HCT116 (cell line): Measurements from ENCODE around the gene LYSMD2. TPM values are rescaled to one million over a fixed set of nuclear protein-coding genes. Genes with fewer than 3 reads are reported as not detected.

Experiments
- ATAC-seq: fragments of 200-7000 bp; cut with Tn5 transposase; 2 replicates; pipeline ENCODE4 v1.9.1; 2020; ENCODE audit warnings: mild to moderate bottlenecking, moderate library complexity
- BruUV-seq: library from RNA; stranded (reverse); fragments of 400-500 nt; replicated peaks from 2 replicates; lab custom pipeline; 2021; lab: Mats Ljungman, UMichigan
- CTCF ChIA-PET: fragments of 300-600 bp; sonication (Branson Sonifier 250); formaldehyde crosslinking; loops from one replicate; lab custom pipeline; 2021; ENCODE audit warnings: antibody characterized with exemption; lab: Charles Lee
- POLR2A ChIA-PET: fragments of 300-600, 350-600 bp; sonication (Branson Sonifier 250); formaldehyde crosslinking; loops from one replicate; lab custom pipeline; 2021; ENCODE audit warnings: antibody characterized with exemption; lab: Charles Lee
- RAD21 ChIA-PET, 2 experiments: fragments of 300-600 bp; sonication (Branson Sonifier 250); formaldehyde crosslinking; loops; one replicate each; lab custom pipeline; 2023; ENCODE audit warnings: low total read pairs in 2 of 2; ENCODE audit not compliant: uncharacterized antibody in 2 of 2, unreplicated experiment in 2 of 2, low non-redundant PET in 1 of 2; lab: Charles Lee
- DNase-seq: peaks from one replicate; pipeline ENCODE4 v3.0.0-alpha.2; 2010; ENCODE audit warnings: low read depth, low spot score
- H2AFZ ChIP-seq: fragments of 200-600 bp; shearing (Covaris generic), sonication (generic); 2 replicates; pipeline ENCODE4 v1.6.1; 2017; ENCODE audit warnings: low read depth, mixed run types, mixed read lengths, antibody characterized with exemption, low read length; ENCODE audit not compliant: poor library complexity, severe bottlenecking
- H3K27ac ChIP-seq: 2 replicates; pipeline ENCODE4 v1.5.1; 2012; ENCODE audit warnings: low read depth, low read length
- H3K27me3 ChIP-seq: fragments of 200-600 bp; sonication (generic); 2 replicates; pipeline ENCODE4 v1.6.1; 2016; ENCODE audit warnings: mixed run types, low read length, mixed read lengths; ENCODE audit not compliant: insufficient read depth
- H3K36me3 ChIP-seq, 2 experiments: fragments of 200-500 bp in 1 of 2; fragments of 200-600 bp in 1 of 2; sonication (Bioruptor generic) in 1 of 2; sonication (generic) in 1 of 2; 2 replicates each; pipeline versions ENCODE4 v1.5.1 to v1.6.1; 2014 to 2016; ENCODE audit warnings: low read length in 2 of 2, inconsistent platforms in 1 of 2, mixed read lengths in 1 of 2, mixed run types in 1 of 2; ENCODE audit not compliant: insufficient read depth in 2 of 2, control insufficient read depth in 1 of 2
- H3K4me1 ChIP-seq, 2 experiments: fragments of 200-600 bp in 1 of 2; sonication (generic) in 1 of 2; 2 replicates each; pipeline versions ENCODE4 v1.5.1 to v1.6.1; 2012 to 2017; ENCODE audit warnings: low read length in 2 of 2, inconsistent platforms in 1 of 2, mild to moderate bottlenecking in 1 of 2, mixed read lengths in 1 of 2, mixed run types in 1 of 2, moderate library complexity in 1 of 2; ENCODE audit not compliant: insufficient read depth in 2 of 2, control insufficient read depth in 1 of 2
- H3K4me2 ChIP-seq: fragments of 200-600 bp; sonication (generic); 2 replicates; pipeline ENCODE4 v1.6.1; 2017; ENCODE audit warnings: mixed run types, low read length, mixed read lengths
- H3K4me3 ChIP-seq, 2 experiments: fragments of 200-600 bp in 1 of 2; sonication (generic) in 1 of 2; replicated peaks in 1 of 2; 2 replicates each; pipeline ENCODE4 v1.5.1; 2011 to 2016; ENCODE audit warnings: low read length in 2 of 2, control low read depth in 1 of 2, low read depth in 1 of 2, mild to moderate bottlenecking in 1 of 2, mixed read lengths in 1 of 2, mixed run types in 1 of 2
- H3K79me2 ChIP-seq: fragments of 200-600 bp; sonication (generic); 2 replicates; pipeline ENCODE4 v1.6.1; 2017; ENCODE audit warnings: mild to moderate bottlenecking, mixed run types, low read length, moderate library complexity, mixed read lengths; ENCODE audit not compliant: insufficient read depth
- H3K9ac ChIP-seq: fragments of 200-600 bp; sonication (generic); 2 replicates; pipeline ENCODE4 v1.6.1; 2016; ENCODE audit warnings: low read length, mixed read lengths
- H3K9me2 ChIP-seq: fragments of 200-600 bp; sonication (generic), shearing (Covaris generic); 2 replicates; pipeline ENCODE4 v1.6.1; 2017; ENCODE audit warnings: mixed run types, mild to moderate bottlenecking, moderate library complexity; ENCODE audit not compliant: insufficient read depth
- H3K9me3 ChIP-seq, 2 experiments: fragments of 200-500 bp in 1 of 2; fragments of 200-600 bp in 1 of 2; sonication (Bioruptor generic) in 1 of 2; sonication (generic) in 1 of 2; 2 replicates each; pipeline ENCODE4 v1.6.1; 2014 to 2017; ENCODE audit warnings: low read length in 2 of 2, mixed read lengths in 2 of 2, inconsistent platforms in 1 of 2, low read depth in 1 of 2, mild to moderate bottlenecking in 1 of 2, mixed run types in 1 of 2, moderate library complexity in 1 of 2; ENCODE audit not compliant: control insufficient read depth in 1 of 2, insufficient read depth in 1 of 2
- H4K20me1 ChIP-seq: fragments of 200-600 bp; sonication (generic), shearing (Covaris generic); 2 replicates; pipeline ENCODE4 v1.6.1; 2017; ENCODE audit warnings: mixed run types, mild to moderate bottlenecking, moderate library complexity; ENCODE audit not compliant: insufficient read depth
- CBX3 ChIP-seq: IDR thresholded peaks from 2 replicates; pipeline ENCODE4 v1.6.1; 2012; ENCODE audit warnings: low read depth
- FOSL1 ChIP-seq: IDR thresholded peaks from 2 replicates; pipeline ENCODE4 v1.6.1; 2012; ENCODE audit warnings: low read depth
- MAX ChIP-seq: IDR thresholded peaks from 2 replicates; pipeline ENCODE4 v1.6.1; 2012
- POLR2AphosphoS5 ChIP-seq: IDR thresholded peaks from 2 replicates; pipeline ENCODE4 v1.6.1; 2011; ENCODE audit warnings: mild to moderate bottlenecking, low read depth, low read length, moderate library complexity
- RAD21 ChIP-seq: IDR thresholded peaks from 2 replicates; pipeline ENCODE4 v1.6.1; 2012; ENCODE audit warnings: low read depth, mild to moderate bottlenecking
- SIN3A ChIP-seq: IDR thresholded peaks from 2 replicates; pipeline ENCODE4 v1.6.1; 2012; ENCODE audit warnings: low read depth
- SRF ChIP-seq: IDR thresholded peaks from 2 replicates; pipeline ENCODE4 v1.6.1; 2012; ENCODE audit warnings: low read depth
- TCF7L2 ChIP-seq: IDR thresholded peaks from 2 replicates; pipeline ENCODE4 v1.7.0; 2011; ENCODE audit warnings: borderline replicate concordance, inconsistent platforms; ENCODE audit not compliant: insufficient read depth, insufficient read length; ENCODE audit errors: extremely low read depth
- YY1 ChIP-seq: IDR thresholded peaks from 2 replicates; pipeline ENCODE4 v1.6.1; 2011; ENCODE audit warnings: low read length, low read depth, moderate library complexity, mild to moderate bottlenecking; ENCODE audit not compliant: insufficient replicate concordance; ENCODE audit errors: extremely low read depth
- intact Hi-C: fragments of 100-400 bp; cut with micrococcal nuclease; formaldehyde crosslinking; loops from 2 replicates; pipeline ENCODE4 v1.10.0; 2022
- total RNA-seq: library from RNA; stranded (reverse); gene quantifications from one replicate; pipeline ENCODE4 v1.2.1, GENCODE V29; 2021; ENCODE audit not compliant: unreplicated experiment
- TF ChIP-seq, protein P1 (sequence below): IDR thresholded peaks from 2 replicates; pipeline ENCODE4 v1.6.1; 2011; ENCODE audit warnings: mild to moderate bottlenecking, low read length, moderate library complexity; ENCODE audit not compliant: insufficient replicate concordance; ENCODE audit errors: extremely low read depth
- TF ChIP-seq, protein P2 (sequence below): IDR thresholded peaks from 2 replicates; pipeline ENCODE4 v1.6.1; 2012; ENCODE audit warnings: low read depth

Gene LYSMD2
- total RNA-seq, 1 experiment from 2014 or later: 10.8 TPM

- Histone ChIP-seq H3K4me3 (no peak overlapping the region), H3K9ac (no peak overlapping the region), H3K27ac (no peak overlapping the region), H3K27me3 (peaks cover 7% of the 10 kb centered on the region; the same call in 1 of the 2 replicates), H3K4me1 (0 out of 4 replicates have a peak, but pooled peaks cover 0 to 3% of the 10 kb centered on the region in 2 experiments), H3K9me3 (no peaks in the 10 kb centered on the region), H3K9me2 (no peaks in the 10 kb centered on the region)
- RAD21 ChIA-PET: no interaction called here
- TF ChIP-seq, protein P1, sequence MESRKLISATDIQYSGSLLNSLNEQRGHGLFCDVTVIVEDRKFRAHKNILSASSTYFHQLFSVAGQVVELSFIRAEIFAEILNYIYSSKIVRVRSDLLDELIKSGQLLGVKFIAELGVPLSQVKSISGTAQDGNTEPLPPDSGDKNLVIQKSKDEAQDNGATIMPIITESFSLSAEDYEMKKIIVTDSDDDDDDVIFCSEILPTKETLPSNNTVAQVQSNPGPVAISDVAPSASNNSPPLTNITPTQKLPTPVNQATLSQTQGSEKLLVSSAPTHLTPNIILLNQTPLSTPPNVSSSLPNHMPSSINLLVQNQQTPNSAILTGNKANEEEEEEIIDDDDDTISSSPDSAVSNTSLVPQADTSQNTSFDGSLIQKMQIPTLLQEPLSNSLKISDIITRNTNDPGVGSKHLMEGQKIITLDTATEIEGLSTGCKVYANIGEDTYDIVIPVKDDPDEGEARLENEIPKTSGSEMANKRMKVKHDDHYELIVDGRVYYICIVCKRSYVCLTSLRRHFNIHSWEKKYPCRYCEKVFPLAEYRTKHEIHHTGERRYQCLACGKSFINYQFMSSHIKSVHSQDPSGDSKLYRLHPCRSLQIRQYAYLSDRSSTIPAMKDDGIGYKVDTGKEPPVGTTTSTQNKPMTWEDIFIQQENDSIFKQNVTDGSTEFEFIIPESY: no peak
- TF ChIP-seq MAX (no peak), SIN3A (no peak), SRF (no peak), CBX3 (no peak), POLR2AphosphoS5 (no peak), FOSL1 (no peak), RAD21 (no peak), TCF7L2 (no peak), YY1 (no peak)
- TF ChIP-seq, protein P2, sequence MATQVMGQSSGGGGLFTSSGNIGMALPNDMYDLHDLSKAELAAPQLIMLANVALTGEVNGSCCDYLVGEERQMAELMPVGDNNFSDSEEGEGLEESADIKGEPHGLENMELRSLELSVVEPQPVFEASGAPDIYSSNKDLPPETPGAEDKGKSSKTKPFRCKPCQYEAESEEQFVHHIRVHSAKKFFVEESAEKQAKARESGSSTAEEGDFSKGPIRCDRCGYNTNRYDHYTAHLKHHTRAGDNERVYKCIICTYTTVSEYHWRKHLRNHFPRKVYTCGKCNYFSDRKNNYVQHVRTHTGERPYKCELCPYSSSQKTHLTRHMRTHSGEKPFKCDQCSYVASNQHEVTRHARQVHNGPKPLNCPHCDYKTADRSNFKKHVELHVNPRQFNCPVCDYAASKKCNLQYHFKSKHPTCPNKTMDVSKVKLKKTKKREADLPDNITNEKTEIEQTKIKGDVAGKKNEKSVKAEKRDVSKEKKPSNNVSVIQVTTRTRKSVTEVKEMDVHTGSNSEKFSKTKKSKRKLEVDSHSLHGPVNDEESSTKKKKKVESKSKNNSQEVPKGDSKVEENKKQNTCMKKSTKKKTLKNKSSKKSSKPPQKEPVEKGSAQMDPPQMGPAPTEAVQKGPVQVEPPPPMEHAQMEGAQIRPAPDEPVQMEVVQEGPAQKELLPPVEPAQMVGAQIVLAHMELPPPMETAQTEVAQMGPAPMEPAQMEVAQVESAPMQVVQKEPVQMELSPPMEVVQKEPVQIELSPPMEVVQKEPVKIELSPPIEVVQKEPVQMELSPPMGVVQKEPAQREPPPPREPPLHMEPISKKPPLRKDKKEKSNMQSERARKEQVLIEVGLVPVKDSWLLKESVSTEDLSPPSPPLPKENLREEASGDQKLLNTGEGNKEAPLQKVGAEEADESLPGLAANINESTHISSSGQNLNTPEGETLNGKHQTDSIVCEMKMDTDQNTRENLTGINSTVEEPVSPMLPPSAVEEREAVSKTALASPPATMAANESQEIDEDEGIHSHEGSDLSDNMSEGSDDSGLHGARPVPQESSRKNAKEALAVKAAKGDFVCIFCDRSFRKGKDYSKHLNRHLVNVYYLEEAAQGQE: no peak
- TF ChIP-seq, all 23 proteins: peak for 0
- no TSS peak for BruUV-seq
- H3K79me2 ChIP-seq: no peaks in the 10 kb centered on the region
- H2AFZ ChIP-seq: no peak overlapping the region
- ChIA-PET CTCF (no interaction called here), POLR2A (no interaction called here)
- intact Hi-C loops: no loop called here
- ATAC-seq: no peak
- DNase-seq: no peak
- no peaks in the 10 kb centered on the region for H3K36me3 ChIP-seq
- H4K20me1 ChIP-seq: no peaks in the 10 kb centered on the region
- H3K4me2 ChIP-seq: no peak overlapping the region
These were observed 59.4 kb downstream of the LYSMD2 start for GRCh38 chr15:51678096-51678495.
